Panc1 (cell line): Measurements from ENCODE around the gene CCDC194. TPM values are rescaled to one million over a fixed set of nuclear protein-coding genes. Genes with fewer than 3 reads are reported as not detected.

Experiments
- ATAC-seq: fragments of 200-7000 bp; cut with Tn5 transposase; 2 replicates; pipeline ENCODE4 v1.9.1; 2020; ENCODE audit warnings: mild to moderate bottlenecking, moderate library complexity
- BruUV-seq: library from RNA; stranded (reverse); fragments of 400-500 nt; replicated peaks from 2 replicates; lab custom pipeline; 2021; lab: Mats Ljungman, UMichigan
- CTCF ChIA-PET: fragments of 300-600 bp; sonication (Branson Sonifier 250); formaldehyde crosslinking; loops from one replicate; lab custom pipeline; 2022; ENCODE audit warnings: antibody characterized with exemption; lab: Charles Lee
- POLR2A ChIA-PET: fragments of 300-600 bp; sonication (Branson Sonifier 250); formaldehyde crosslinking; loops from one replicate; lab custom pipeline; 2022; ENCODE audit warnings: antibody characterized with exemption; lab: Charles Lee
- DNase-seq: peaks from one replicate; pipeline ENCODE4 v3.0.0-alpha.2; 2010; ENCODE audit warnings: low read depth, low spot score
- H3K27ac ChIP-seq: 2 replicates; pipeline ENCODE4 v1.5.1; 2011; ENCODE audit warnings: mild to moderate bottlenecking, low read length, inconsistent platforms
- H3K27me3 ChIP-seq: fragments of 200-500 bp; sonication (Bioruptor generic); 2 replicates; pipeline ENCODE4 v1.6.0; 2014; ENCODE audit warnings: low read length, inconsistent platforms; ENCODE audit not compliant: control insufficient read depth, insufficient read depth
- H3K36me3 ChIP-seq: fragments of 200-500 bp; sonication (Bioruptor generic); 2 replicates; pipeline ENCODE4 v1.5.1; 2014; ENCODE audit warnings: inconsistent platforms, mild to moderate bottlenecking, low read length, moderate library complexity; ENCODE audit not compliant: control insufficient read depth, insufficient read depth
- H3K4me1 ChIP-seq: 2 replicates; pipeline ENCODE4 v1.5.1; 2011; ENCODE audit warnings: inconsistent platforms, mild to moderate bottlenecking, low read length, moderate library complexity; ENCODE audit not compliant: control insufficient read depth, insufficient read depth
- H3K4me3 ChIP-seq, 2 experiments: 2 replicates each; pipeline ENCODE4 v1.5.1; 2011 to 2012; ENCODE audit warnings: low read depth in 2 of 2, low read length in 2 of 2, mild to moderate bottlenecking in 2 of 2, inconsistent platforms in 1 of 2, moderate library complexity in 1 of 2
- H3K9me3 ChIP-seq: fragments of 200-500 bp; sonication (Bioruptor generic); 2 replicates; pipeline ENCODE4 v1.5.1; 2014; ENCODE audit warnings: low read depth, mild to moderate bottlenecking, inconsistent platforms, low read length, moderate library complexity; ENCODE audit not compliant: control insufficient read depth, insufficient read depth
- POLR2AphosphoS5 ChIP-seq: IDR thresholded peaks from 2 replicates; pipeline ENCODE4 v1.6.1; 2012; ENCODE audit warnings: mild to moderate bottlenecking, low read depth, low read length, moderate library complexity
- SIN3A ChIP-seq: IDR thresholded peaks from 2 replicates; pipeline ENCODE4 v1.6.1; 2012; ENCODE audit warnings: low read depth, mild to moderate bottlenecking, low read length, moderate library complexity, borderline replicate concordance; ENCODE audit not compliant: insufficient read depth
- TCF7L2 ChIP-seq: IDR thresholded peaks from 2 replicates; pipeline ENCODE4 v1.6.1; 2011; ENCODE audit warnings: mild to moderate bottlenecking, low read depth, low read length, inconsistent platforms
- in situ Hi-C: cut with HindIII; loops from 2 replicates; pipeline ENCODE4 v1.10.0; 2016; ENCODE audit warnings: low sequenced_read_pairs, low pct_unique_long_range_greater_than_20kb
- intact Hi-C: fragments of 100-400 bp; cut with micrococcal nuclease; formaldehyde crosslinking; loops from one replicate; pipeline ENCODE4 v1.10.0; 2022; ENCODE audit not compliant: unreplicated experiment
- total RNA-seq: library from RNA; stranded (reverse); gene quantifications from one replicate; pipeline ENCODE4 v1.2.1, GENCODE V29; 2021; ENCODE audit not compliant: unreplicated experiment
- TF ChIP-seq, protein P1 (sequence below): fragments of 450-650 bp; IDR thresholded peaks from 2 replicates; pipeline ENCODE4 v1.5.1; 2017; ENCODE audit warnings: mild to moderate bottlenecking
- TF ChIP-seq, protein P2 (sequence below), 2 experiments: IDR thresholded peaks; 2 replicates each; pipeline ENCODE4 v1.6.1; 2011 to 2012; ENCODE audit warnings: low read depth in 2 of 2, control low read depth in 1 of 2, low read length in 1 of 2, mild to moderate bottlenecking in 1 of 2, moderate library complexity in 1 of 2; ENCODE audit not compliant: insufficient read depth in 1 of 2

CCDC194 gene
- total RNA-seq, 1 experiment from 2014 or later, result 0.51 TPM

DNA sequence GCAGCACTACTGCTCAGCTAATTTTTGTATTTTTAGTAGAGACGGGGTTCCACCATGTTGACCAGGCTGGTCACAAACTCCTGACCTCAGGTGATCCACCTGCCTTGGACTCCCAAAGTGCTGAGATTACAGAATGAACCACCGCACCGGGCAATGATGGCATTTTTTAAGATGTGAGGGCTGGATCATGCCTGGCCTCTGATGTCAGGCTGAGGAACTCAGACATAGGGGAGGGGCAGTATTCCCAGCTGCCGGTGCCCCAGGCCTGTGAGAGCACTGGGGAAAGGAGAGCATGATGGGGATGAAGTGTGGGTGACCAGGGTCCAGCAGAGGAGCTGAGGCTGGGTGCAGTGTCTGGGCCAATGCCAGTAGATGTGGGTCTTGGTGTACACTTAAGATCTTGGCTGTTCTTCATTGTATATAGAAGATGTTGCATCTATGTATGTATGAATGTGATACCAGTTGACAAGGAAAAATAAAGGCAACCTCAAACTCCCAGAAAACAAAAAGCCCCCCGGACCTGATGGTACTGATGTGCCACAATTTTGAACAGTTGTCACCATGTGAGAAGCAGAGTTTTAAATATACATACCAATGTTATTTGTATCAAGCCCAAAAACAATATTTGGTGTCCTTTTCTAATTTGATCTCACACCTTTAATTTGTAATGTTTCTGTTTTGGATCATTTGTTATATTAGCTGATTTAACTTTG, 13.4 kb downstream of the CCDC194 start:
- intact Hi-C loops (no loop called here), in situ Hi-C loops (no loop called here)
- Histone ChIP-seq H3K27ac (no peak overlapping the region), H3K4me1 (peaks cover 4% of the 10 kb centered on the region; the same call in 1 of the 2 replicates), H3K36me3 (no peaks in the 10 kb centered on the region), H3K9me3 (no peaks in the 10 kb centered on the region), H3K4me3 (no peak overlapping the region), H3K27me3 (no peaks in the 10 kb centered on the region)
- ChIA-PET CTCF (interaction anchor here (0.7 kb wide), 1 partner anchor 552 kb away, joined by 13 read pairs; the partner anchor contains the start of gene CCDC124), POLR2A (no interaction called here)
- ATAC-seq (no peak), DNase-seq (no peak)
- no TSS peak for BruUV-seq
- TF ChIP-seq SIN3A (no peak), POLR2AphosphoS5 (no peak), TCF7L2 (no peak)
- TF ChIP-seq, protein P1, sequence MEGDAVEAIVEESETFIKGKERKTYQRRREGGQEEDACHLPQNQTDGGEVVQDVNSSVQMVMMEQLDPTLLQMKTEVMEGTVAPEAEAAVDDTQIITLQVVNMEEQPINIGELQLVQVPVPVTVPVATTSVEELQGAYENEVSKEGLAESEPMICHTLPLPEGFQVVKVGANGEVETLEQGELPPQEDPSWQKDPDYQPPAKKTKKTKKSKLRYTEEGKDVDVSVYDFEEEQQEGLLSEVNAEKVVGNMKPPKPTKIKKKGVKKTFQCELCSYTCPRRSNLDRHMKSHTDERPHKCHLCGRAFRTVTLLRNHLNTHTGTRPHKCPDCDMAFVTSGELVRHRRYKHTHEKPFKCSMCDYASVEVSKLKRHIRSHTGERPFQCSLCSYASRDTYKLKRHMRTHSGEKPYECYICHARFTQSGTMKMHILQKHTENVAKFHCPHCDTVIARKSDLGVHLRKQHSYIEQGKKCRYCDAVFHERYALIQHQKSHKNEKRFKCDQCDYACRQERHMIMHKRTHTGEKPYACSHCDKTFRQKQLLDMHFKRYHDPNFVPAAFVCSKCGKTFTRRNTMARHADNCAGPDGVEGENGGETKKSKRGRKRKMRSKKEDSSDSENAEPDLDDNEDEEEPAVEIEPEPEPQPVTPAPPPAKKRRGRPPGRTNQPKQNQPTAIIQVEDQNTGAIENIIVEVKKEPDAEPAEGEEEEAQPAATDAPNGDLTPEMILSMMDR, result no peak
- TF ChIP-seq, protein P2, sequence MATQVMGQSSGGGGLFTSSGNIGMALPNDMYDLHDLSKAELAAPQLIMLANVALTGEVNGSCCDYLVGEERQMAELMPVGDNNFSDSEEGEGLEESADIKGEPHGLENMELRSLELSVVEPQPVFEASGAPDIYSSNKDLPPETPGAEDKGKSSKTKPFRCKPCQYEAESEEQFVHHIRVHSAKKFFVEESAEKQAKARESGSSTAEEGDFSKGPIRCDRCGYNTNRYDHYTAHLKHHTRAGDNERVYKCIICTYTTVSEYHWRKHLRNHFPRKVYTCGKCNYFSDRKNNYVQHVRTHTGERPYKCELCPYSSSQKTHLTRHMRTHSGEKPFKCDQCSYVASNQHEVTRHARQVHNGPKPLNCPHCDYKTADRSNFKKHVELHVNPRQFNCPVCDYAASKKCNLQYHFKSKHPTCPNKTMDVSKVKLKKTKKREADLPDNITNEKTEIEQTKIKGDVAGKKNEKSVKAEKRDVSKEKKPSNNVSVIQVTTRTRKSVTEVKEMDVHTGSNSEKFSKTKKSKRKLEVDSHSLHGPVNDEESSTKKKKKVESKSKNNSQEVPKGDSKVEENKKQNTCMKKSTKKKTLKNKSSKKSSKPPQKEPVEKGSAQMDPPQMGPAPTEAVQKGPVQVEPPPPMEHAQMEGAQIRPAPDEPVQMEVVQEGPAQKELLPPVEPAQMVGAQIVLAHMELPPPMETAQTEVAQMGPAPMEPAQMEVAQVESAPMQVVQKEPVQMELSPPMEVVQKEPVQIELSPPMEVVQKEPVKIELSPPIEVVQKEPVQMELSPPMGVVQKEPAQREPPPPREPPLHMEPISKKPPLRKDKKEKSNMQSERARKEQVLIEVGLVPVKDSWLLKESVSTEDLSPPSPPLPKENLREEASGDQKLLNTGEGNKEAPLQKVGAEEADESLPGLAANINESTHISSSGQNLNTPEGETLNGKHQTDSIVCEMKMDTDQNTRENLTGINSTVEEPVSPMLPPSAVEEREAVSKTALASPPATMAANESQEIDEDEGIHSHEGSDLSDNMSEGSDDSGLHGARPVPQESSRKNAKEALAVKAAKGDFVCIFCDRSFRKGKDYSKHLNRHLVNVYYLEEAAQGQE (IDR thresholded peaks at IDR 0.05; ENCODE audit: insufficient read depth in 1 of 2, low read depth in 2 of 2, low read length in 1 of 2), result no peak

DNA sequence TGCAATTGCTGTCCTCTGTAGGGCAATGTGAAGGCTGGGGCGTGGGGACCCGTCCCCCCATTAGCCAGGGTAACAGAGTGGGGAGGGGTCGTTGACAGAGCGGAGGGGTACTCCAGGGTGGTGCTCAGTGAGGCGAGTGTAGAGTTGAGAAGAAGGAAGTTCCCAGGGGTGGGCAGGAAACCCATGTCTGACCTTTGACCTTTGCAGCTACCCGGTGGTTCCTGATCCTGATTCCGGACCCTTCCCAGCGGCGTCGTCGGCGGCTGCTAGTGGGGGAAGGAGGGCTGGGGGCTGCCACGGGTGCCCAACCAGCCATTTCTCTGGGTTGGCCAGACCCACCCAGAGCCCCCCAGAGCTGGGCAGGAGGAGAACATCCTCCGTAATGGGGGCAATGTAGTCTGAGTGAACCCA, 14.8 kb downstream of the CCDC194 start:
- POLR2A ChIA-PET, result no interaction called here

More for the DNA sequence above, 14.8 kb downstream of the CCDC194 start:
- peaks cover 4% of the 10 kb centered on the region; the same call in 1 of the 2 replicates for H3K4me1 ChIP-seq
- no TSS peak for BruUV-seq
- H3K36me3 ChIP-seq, result no peaks in the 10 kb centered on the region
- no peak overlapping the region for H3K27ac ChIP-seq
- CTCF ChIA-PET, result no interaction called here
- DNase-seq (no peak), ATAC-seq (no peak)
- no peaks in the 10 kb centered on the region for H3K27me3 ChIP-seq
- no peak overlapping the region for H3K4me3 ChIP-seq
- intact Hi-C loops, result no loop called here
- TF ChIP-seq TCF7L2 (no peak), POLR2AphosphoS5 (no peak), SIN3A (no peak)
- TF ChIP-seq, protein P1, result no peak
- TF ChIP-seq, protein P2 (IDR thresholded peaks at IDR 0.05; ENCODE audit: insufficient read depth in 1 of 2, low read depth in 2 of 2, low read length in 1 of 2), result no peak
- in situ Hi-C loops, result no loop called here
- H3K9me3 ChIP-seq, result no peaks in the 10 kb centered on the region
